Suprapubic skin (tissue), 3 donors: ENCODE results near the gene ZSCAN10.

ENCODE experiments used
- CTCF ChIP-seq, 2 donors: fragments of 200-600 bp in 1 of 2; fragments of 450-650 bp in 1 of 2; sonication (generic) in 1 of 2; IDR thresholded peaks; one replicate each; pipeline ENCODE4 v1.5.1; 2016 to 2019; ENCODE audit warnings: antibody characterized with exemption in 2 of 2, mild to moderate bottlenecking in 1 of 2, moderate library complexity in 1 of 2
- POLR2A ChIP-seq, 2 donors: fragments of 450-650 bp; IDR thresholded peaks; one replicate each; pipeline ENCODE4 v1.6.1; 2017; ENCODE audit warnings: antibody characterized with exemption in 2 of 2, mild to moderate bottlenecking in 2 of 2, moderate library complexity in 2 of 2

GRCh38 chr16:3044708-3045107, 54.4 kb downstream of the ZSCAN10 start:
- TF ChIP-seq CTCF (IDR thresholded peaks at IDR 0.05), result no peak
- no peak for TF ChIP-seq POLR2A (IDR thresholded peaks at IDR 0.05)
